ENCODE data around the gene RCC2.

DNA sequence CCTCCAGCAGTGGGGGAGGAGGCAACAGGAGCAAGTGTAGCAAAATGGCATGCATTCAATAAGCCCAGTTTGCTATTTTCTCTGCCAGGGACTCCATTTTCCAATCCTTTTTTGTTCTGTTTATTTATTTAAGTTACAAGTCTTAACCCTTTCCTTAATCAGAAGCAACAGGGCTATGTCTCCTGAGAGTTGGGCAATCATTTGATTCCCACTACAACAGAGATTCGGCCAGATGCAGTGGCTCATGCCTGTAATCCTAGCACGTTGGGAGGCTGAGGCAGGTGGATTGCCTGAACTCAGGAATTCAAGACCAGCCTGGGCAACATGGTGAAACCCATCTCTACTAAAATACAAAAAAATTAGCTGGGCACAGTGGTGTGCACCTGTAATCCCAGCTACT is 25.5 kb downstream of the RCC2 start:
- TF ChIP-seq CTCF (IDR thresholded peaks at IDR 0.05), result no peak
- no peak for TF ChIP-seq NRF1 (IDR thresholded peaks at IDR 0.05; ENCODE audit: low read depth, low read length)
- no peak for TF ChIP-seq RAD21 (IDR thresholded peaks at IDR 0.05; ENCODE audit: low read length)
- TF ChIP-seq, protein P1, sequence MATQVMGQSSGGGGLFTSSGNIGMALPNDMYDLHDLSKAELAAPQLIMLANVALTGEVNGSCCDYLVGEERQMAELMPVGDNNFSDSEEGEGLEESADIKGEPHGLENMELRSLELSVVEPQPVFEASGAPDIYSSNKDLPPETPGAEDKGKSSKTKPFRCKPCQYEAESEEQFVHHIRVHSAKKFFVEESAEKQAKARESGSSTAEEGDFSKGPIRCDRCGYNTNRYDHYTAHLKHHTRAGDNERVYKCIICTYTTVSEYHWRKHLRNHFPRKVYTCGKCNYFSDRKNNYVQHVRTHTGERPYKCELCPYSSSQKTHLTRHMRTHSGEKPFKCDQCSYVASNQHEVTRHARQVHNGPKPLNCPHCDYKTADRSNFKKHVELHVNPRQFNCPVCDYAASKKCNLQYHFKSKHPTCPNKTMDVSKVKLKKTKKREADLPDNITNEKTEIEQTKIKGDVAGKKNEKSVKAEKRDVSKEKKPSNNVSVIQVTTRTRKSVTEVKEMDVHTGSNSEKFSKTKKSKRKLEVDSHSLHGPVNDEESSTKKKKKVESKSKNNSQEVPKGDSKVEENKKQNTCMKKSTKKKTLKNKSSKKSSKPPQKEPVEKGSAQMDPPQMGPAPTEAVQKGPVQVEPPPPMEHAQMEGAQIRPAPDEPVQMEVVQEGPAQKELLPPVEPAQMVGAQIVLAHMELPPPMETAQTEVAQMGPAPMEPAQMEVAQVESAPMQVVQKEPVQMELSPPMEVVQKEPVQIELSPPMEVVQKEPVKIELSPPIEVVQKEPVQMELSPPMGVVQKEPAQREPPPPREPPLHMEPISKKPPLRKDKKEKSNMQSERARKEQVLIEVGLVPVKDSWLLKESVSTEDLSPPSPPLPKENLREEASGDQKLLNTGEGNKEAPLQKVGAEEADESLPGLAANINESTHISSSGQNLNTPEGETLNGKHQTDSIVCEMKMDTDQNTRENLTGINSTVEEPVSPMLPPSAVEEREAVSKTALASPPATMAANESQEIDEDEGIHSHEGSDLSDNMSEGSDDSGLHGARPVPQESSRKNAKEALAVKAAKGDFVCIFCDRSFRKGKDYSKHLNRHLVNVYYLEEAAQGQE (IDR thresholded peaks at IDR 0.05; ENCODE audit: low read depth, low read length), result no peak
- TF ChIP-seq TEAD4 (IDR thresholded peaks at IDR 0.05; ENCODE audit: borderline replicate concordance, insufficient read depth), result no peak
- no peak for TF ChIP-seq FOXM1 (IDR thresholded peaks at IDR 0.05; ENCODE audit: low read depth)
- no peak for TF ChIP-seq NFIC (IDR thresholded peaks at IDR 0.05; ENCODE audit: borderline replicate concordance)
